ENCODE data around the gene TBC1D1. TPM values are rescaled to one million over a fixed set of nuclear protein-coding genes. Genes with fewer than 3 reads are reported as not detected.

TBC1D1 gene
- total RNA-seq, 1 experiment from 2014 or later = 36.0 TPM

GRCh38 chr4:37892641-37893040 is 1.8 kb downstream of the TBC1D1 start:
- H3K27me3 Mint-ChIP-seq (ENCODE audit: insufficient read depth, unreplicated experiment) = no peaks in the 10 kb centered on the region

GRCh38 chr4:37893164-37893563 is 2.3 kb downstream of the TBC1D1 start:
- Mint-ChIP-seq H3K27ac (ENCODE audit: low read depth, unreplicated experiment) (no peak overlapping the region), H3K9me3 (ENCODE audit: unreplicated experiment) (no peaks in the 10 kb centered on the region), H3K36me3 (ENCODE audit: insufficient read depth, unreplicated experiment) (no peaks in the 10 kb centered on the region), H3K4me1 (ENCODE audit: insufficient read depth, unreplicated experiment) (no peaks in the 10 kb centered on the region), H3K27me3 (ENCODE audit: insufficient read depth, unreplicated experiment) (no peaks in the 10 kb centered on the region), H3K4me3 (ENCODE audit: unreplicated experiment) (no peak overlapping the region)
- BruUV-seq (replicated peaks) = no TSS peak
- POLR2A ChIA-PET = interaction anchor here (0.6 kb wide), 2 partner anchors 78 to 310 kb away, joined by 3 read pairs; no protein-coding TSS in a partner anchor
- no peak for DNase-seq (ENCODE audit: unreplicated experiment)
- intact Hi-C loops (cut with micrococcal nuclease) = loop anchor here (5.0 kb wide), 1 partner anchor 84 kb away; no protein-coding TSS in a partner anchor
- CTCF ChIA-PET = interaction anchor here (0.9 to 1.0 kb wide), 2 partner anchors 16 to 143 kb away, joined by 3 to 4 read pairs; no protein-coding TSS in a partner anchor
- TF ChIP-seq CTCF (IDR thresholded peaks at IDR 0.05; ENCODE audit: unreplicated experiment) = no peak

More at GRCh38 chr4:37892641-37893040, 1.8 kb downstream of the TBC1D1 start:
- Mint-ChIP-seq H3K4me1 (ENCODE audit: insufficient read depth, unreplicated experiment) (no peaks in the 10 kb centered on the region), H3K9me3 (ENCODE audit: unreplicated experiment) (no peaks in the 10 kb centered on the region), H3K27ac (ENCODE audit: low read depth, unreplicated experiment) (no peak overlapping the region), H3K36me3 (ENCODE audit: insufficient read depth, unreplicated experiment) (no peaks in the 10 kb centered on the region), H3K4me3 (ENCODE audit: unreplicated experiment) (no peak overlapping the region)
- no TSS peak for BruUV-seq (replicated peaks)
- no peak for TF ChIP-seq CTCF (IDR thresholded peaks at IDR 0.05; ENCODE audit: unreplicated experiment)
- intact Hi-C loops (cut with micrococcal nuclease) = loop anchor here (5.0 kb wide), 1 partner anchor 85 kb away; no protein-coding TSS in a partner anchor
- no peak for DNase-seq (ENCODE audit: unreplicated experiment)
- ChIA-PET CTCF (interaction anchor here (0.6 to 1.4 kb wide), 5 partner anchors 16 to 868 kb away, joined by 3 to 4 read pairs (median 4); no protein-coding TSS in a partner anchor), POLR2A (interaction anchor here (0.6 to 1.6 kb wide), 3 partner anchors 67 to 310 kb away, joined by 3 to 13 read pairs (median 3); partner anchors contain the start of gene PGM2)

GRCh38 chr4:37895271-37895670 is 4.4 kb downstream of the TBC1D1 start:
- no peaks in the 10 kb centered on the region for H3K27me3 Mint-ChIP-seq (ENCODE audit: insufficient read depth, unreplicated experiment)
- no TSS peak for BruUV-seq (replicated peaks)
- no peak overlapping the region for H3K27ac Mint-ChIP-seq (ENCODE audit: low read depth, unreplicated experiment)

More at GRCh38 chr4:37895271-37895670, 4.4 kb downstream of the TBC1D1 start:
- CTCF ChIA-PET = interaction anchor here (0.6 kb wide), 1 partner anchor 133 kb away, joined by 3 read pairs; no protein-coding TSS in a partner anchor
- intact Hi-C loops (cut with micrococcal nuclease) = no loop called here
- no peaks in the 10 kb centered on the region for H3K9me3 Mint-ChIP-seq (ENCODE audit: unreplicated experiment)
- no peaks in the 10 kb centered on the region for H3K36me3 Mint-ChIP-seq (ENCODE audit: insufficient read depth, unreplicated experiment)
- DNase-seq (ENCODE audit: unreplicated experiment) = no peak
- TF ChIP-seq CTCF (IDR thresholded peaks at IDR 0.05; ENCODE audit: unreplicated experiment) = no peak
- no peak overlapping the region for H3K4me3 Mint-ChIP-seq (ENCODE audit: unreplicated experiment)
- no peaks in the 10 kb centered on the region for H3K4me1 Mint-ChIP-seq (ENCODE audit: insufficient read depth, unreplicated experiment)
- POLR2A ChIA-PET = interaction anchor here (2.3 kb wide), 1 partner anchor 19 kb away, joined by 5 read pairs; no protein-coding TSS in a partner anchor
